ENCODE results near the gene ADAM10. TPM values are rescaled to one million over a fixed set of nuclear protein-coding genes. Genes with fewer than 3 reads are reported as not detected.

ADAM10 gene
- total and polyA plus RNA-seq, 11 donors = 8.4 to 128 (median 67.0) TPM

DNA sequence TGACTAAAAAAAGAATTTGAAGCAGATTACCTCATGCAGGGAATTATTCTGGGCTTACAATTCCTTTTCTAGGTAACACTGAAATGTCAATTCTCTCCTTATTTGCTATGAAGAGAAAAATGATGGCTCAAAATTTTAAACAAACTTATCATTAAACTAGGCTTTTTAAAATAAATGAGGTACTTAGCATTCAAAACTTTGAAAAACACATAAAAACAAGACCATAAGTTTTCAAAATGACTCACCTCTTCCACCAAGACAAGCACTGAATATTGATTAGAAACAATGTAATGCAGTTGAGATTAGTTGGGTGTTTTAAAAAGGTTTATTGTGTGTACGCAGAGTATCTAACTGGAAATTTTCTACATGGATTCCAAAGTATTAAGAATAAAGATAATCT lies 154.6 kb downstream of the ADAM10 start:
- H3K36me3 ChIP-seq = peaks cover 0 to 53% (median 27%) of the 10 kb centered on the region in 9 donors
- DNase-seq (no peak), ATAC-seq (no peak)
- no peak overlapping the region for H3K27ac ChIP-seq
- H3K27me3 ChIP-seq = no peaks in the 10 kb centered on the region
- H3K4me3 ChIP-seq = no peak overlapping the region
- intact Hi-C loops (cut with DNase I) = no loop called here
- 98 to 100% (median 98%) methylated on average over 1 of the region's 1 CpG for WGBS, 4 donors
- H3K9me3 ChIP-seq = peaks cover 0 to 7% (median 0%) of the 10 kb centered on the region in 12 donors
- no peak for TF ChIP-seq POLR2A (IDR thresholded peaks at IDR 0.05)
- TF ChIP-seq, protein P1, sequence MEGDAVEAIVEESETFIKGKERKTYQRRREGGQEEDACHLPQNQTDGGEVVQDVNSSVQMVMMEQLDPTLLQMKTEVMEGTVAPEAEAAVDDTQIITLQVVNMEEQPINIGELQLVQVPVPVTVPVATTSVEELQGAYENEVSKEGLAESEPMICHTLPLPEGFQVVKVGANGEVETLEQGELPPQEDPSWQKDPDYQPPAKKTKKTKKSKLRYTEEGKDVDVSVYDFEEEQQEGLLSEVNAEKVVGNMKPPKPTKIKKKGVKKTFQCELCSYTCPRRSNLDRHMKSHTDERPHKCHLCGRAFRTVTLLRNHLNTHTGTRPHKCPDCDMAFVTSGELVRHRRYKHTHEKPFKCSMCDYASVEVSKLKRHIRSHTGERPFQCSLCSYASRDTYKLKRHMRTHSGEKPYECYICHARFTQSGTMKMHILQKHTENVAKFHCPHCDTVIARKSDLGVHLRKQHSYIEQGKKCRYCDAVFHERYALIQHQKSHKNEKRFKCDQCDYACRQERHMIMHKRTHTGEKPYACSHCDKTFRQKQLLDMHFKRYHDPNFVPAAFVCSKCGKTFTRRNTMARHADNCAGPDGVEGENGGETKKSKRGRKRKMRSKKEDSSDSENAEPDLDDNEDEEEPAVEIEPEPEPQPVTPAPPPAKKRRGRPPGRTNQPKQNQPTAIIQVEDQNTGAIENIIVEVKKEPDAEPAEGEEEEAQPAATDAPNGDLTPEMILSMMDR (IDR thresholded peaks at IDR 0.05) = no peak
- peaks cover 0 to 4% (median 0%) of the 10 kb centered on the region in 12 donors for H3K4me1 ChIP-seq

DNA sequence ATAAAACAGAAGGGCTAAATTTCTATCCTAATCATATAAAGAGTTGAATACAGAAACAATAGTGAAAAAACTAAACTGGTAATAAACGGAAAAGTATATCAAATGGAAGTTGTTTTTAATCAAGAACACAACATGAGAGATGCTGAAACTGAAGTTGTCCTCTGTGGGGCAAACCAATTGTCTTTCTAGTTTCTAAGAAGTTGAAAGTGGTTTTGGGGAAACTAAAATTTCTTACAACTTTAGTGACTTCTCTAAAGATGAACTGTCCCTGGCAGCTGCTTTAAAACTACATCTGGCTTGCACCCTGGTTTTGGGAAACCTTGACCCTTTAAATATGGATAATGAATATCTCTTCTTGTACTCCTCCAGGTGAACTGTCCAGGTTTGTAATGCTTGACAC lies 155.6 kb downstream of the ADAM10 start:
- DNase-seq = no peak
- TF ChIP-seq POLR2A (IDR thresholded peaks at IDR 0.05) = no peak
- TF ChIP-seq, protein P1 (IDR thresholded peaks at IDR 0.05) = no peak
- H3K4me3 ChIP-seq = no peak overlapping the region
- H3K9me3 ChIP-seq = peaks cover 0 to 4% (median 0%) of the 10 kb centered on the region in 12 donors
- no peak overlapping the region for H3K27ac ChIP-seq
- ATAC-seq = no peak
- peaks cover 0 to 47% (median 25%) of the 10 kb centered on the region in 9 donors for H3K36me3 ChIP-seq
- intact Hi-C loops (cut with DNase I) = no loop called here
- H3K27me3 ChIP-seq = no peaks in the 10 kb centered on the region
- peaks cover 0 to 6% (median 0%) of the 10 kb centered on the region in 12 donors for H3K4me1 ChIP-seq
- 51 to 97% (median 95%) methylated on average over 1 of the region's 1 CpG for WGBS, 4 donors

DNA sequence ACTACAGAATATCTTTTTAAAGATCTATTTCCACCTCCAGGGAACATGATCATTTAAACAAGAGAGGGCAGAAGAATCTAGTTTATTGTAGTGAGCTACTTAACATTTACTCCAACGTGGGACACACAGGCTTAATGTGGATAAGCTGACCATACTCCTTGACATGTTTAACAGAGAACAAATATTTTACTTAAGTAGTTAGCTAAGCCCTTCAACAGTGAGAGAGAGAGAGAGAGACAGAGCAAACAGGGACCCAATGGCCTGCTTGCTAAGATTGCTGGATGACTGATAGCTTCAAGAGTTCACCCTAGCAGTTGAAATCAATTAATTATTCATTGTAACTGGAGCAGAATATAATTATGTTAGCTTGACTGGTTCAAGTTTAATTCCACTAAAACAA lies 158.6 kb downstream of the ADAM10 start:
- Histone ChIP-seq H3K9me3 (no peaks in the 10 kb centered on the region), H3K27ac (no peak overlapping the region), H3K4me1 (peaks cover 0 to 6% (median 0%) of the 10 kb centered on the region in 12 donors), H3K36me3 (peaks cover 0 to 20% (median 8%) of the 10 kb centered on the region in 9 donors), H3K27me3 (no peaks in the 10 kb centered on the region), H3K4me3 (no peak overlapping the region)
- TF ChIP-seq, protein P1 (IDR thresholded peaks at IDR 0.05) = no peak
- no peak for TF ChIP-seq POLR2A (IDR thresholded peaks at IDR 0.05)
- no peak for ATAC-seq
- intact Hi-C loops (cut with DNase I) = no loop called here
- WGBS, 4 donors = 22 to 32% (median 25%) methylated on average over 1 of the region's 1 CpG
- no peak for DNase-seq

DNA sequence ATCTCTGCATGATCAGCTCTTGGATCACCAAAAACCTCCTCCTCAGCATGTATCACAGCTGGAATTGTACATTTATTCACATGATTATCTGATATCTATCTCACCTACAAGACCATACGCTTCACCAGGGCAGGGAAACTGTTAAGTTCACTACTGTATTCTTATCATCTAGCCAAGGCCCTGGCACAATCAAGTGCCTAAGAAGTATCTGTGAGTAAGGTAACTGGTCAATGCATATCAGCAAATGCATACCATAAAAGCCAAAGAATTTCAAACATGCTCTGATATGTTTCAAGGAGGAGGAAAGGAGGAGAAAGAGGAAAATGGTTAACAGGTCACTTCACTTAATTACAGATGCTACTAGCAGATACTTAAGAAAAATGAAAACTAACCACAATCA lies 159.3 kb downstream of the ADAM10 start:
- no peak for TF ChIP-seq POLR2A (IDR thresholded peaks at IDR 0.05)
- TF ChIP-seq, protein P1 (IDR thresholded peaks at IDR 0.05) = no peak

More for the DNA sequence above, 159.3 kb downstream of the ADAM10 start:
- no peak overlapping the region for H3K4me3 ChIP-seq
- no peak overlapping the region for H3K27ac ChIP-seq
- H3K36me3 ChIP-seq = peaks cover 0 to 14% (median 4%) of the 10 kb centered on the region in 9 donors
- no peak for ATAC-seq
- DNase-seq = no peak
- 78 to 86% (median 83%) methylated on average over 1 of the region's 1 CpG for WGBS, 4 donors
- intact Hi-C loops (cut with DNase I) = no loop called here
- no peaks in the 10 kb centered on the region for H3K9me3 ChIP-seq
- H3K4me1 ChIP-seq = peaks cover 0 to 10% (median 0%) of the 10 kb centered on the region in 12 donors
- H3K27me3 ChIP-seq = no peaks in the 10 kb centered on the region
